ENCODE data around the gene ELMO1.

ELMO1 gene

DNA sequence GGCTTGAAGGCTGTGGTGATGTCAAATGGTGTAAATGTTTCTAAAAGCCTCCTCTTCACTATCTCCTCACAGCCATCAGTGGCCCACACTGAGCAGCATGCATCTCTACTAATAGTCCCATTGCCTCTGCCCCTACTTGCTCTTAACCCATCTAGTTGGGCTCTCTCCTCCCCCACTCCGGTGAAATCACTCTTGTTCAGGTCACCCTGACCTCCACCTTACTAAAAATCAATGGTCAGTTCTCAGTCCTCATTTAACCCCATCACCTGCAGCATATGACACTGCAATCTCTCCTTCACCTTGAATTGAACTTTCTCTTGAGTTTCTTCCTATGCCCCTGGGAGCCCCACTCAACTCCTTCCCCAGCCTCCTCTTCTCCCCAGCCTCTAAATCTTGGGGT, 369.2 kb downstream of the ELMO1 start:
- DNase-seq (ENCODE audit: extremely low read depth in 1 of 2, low read depth in 1 of 2), result no peak

DNA sequence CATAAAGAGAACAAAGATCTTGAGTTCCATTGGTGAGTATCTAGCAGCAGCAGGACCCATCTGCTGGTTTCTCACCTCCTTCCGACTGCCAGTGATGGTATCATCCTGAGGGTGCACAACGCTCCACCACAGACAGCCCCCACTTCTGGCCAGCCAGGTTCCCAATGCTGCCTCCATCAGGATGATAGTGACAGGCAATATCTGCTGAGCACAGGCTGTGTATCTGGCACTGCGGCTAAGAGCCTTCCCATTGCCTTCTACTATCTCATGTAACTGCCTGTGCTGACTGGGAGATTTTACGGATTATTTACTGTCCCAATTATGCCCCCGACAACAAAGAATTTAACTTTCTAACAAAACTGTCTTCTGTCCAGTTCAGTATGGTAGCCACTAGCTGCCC, 372.0 kb downstream of the ELMO1 start:
- no peak for DNase-seq (ENCODE audit: extremely low read depth in 1 of 2, low read depth in 1 of 2)

DNA sequence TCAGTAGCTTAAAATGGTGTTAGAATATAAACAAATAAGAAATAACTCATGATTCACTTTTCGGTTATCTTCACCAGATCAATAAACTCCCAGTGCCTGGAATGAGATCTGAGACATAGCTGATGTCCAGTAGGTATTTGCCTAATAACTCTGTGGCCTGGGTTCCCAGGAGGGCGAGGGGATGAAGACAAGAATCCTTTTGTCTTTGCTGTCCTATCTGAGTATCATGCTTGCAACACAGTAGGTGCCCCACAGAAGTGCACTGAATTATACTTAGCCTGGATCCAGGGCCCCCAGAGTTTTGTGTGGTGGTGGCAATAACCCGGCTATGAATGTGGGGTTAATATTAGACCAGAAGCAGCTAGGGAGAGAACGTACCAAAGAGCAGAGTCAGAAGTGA, 374.3 kb downstream of the ELMO1 start:
- DNase-seq (ENCODE audit: extremely low read depth in 1 of 2, low read depth in 1 of 2), result no peak

DNA sequence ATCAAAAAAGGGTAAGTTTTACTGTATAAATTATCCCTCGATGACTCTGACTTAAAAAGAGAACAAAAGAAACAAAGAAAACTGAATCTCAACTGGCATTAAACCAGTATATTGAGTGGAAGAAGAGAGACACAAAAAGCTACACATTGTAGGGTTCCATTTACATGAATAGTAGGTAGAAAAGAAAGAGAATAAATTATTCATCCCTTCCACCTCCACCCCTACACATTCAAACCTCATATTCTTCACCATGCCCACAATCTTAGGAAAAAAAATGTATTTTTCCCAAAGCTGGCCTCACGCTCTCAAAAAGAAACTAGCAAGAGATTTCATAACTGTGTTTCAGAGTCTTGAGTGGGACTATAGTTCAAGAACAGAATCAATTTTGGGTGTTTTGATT, 377.5 kb downstream of the ELMO1 start:
- no peak for DNase-seq (ENCODE audit: extremely low read depth in 1 of 2, low read depth in 1 of 2)

DNA sequence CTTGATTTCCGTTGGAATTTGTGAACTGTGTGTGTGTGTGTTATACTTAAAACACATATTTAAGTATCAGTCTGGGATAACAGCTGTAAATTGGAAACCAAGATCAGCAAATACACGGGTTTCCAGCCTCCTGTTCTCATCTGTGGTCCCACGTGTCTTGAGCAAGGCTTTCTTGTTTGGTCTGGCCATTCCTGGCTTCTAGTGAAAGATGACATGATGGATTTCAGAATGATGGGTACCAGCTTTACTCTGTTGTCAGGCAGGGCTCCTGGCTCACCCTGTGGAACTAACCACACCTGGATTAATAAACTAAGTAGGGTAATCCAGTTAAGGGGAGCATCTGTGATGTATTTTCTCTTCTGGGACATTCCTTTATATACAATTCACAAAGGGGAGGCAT, 378.2 kb downstream of the ELMO1 start:
- DNase-seq (ENCODE audit: extremely low read depth in 1 of 2, low read depth in 1 of 2), result no peak

DNA sequence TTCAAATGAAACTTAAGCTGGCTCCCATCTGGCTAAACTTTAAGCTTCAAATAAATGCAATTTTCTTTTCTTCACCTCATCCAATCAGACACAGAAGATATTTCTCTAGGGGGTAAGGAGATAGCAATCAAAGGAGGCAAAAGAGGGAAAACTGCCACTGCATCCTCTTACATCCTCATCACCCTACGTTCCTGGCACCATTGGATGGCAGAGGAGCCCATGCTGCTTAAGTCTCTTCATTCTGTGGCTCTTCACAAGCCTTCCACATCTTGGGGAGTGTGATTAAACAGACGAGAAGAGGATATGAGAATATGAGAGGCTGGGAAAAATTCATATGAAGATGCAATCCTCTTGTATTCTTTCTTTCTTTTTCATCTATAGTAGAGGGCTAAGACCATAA, 378.6 kb downstream of the ELMO1 start:
- DNase-seq (ENCODE audit: extremely low read depth in 1 of 2, low read depth in 1 of 2), result no peak

DNA sequence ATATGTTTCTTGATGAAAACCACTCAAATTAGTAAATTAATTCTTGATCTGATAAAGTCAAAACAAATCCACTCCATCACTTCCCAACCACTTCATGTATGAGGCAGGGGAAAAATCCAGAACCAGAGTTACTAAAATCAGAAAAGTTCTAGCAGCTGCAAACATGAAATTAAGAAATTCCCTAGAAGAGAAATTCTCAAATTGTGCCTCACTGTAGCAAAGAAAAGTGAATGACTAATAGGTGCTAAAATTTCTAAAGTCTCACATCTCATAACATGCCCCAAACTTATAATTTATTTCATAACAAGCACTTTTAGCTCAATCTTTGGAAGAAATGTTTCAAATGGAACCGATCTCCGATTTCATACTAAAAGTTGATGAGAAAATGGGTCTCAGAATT, 379.3 kb downstream of the ELMO1 start:
- no peak for DNase-seq (ENCODE audit: extremely low read depth in 1 of 2, low read depth in 1 of 2)

DNA sequence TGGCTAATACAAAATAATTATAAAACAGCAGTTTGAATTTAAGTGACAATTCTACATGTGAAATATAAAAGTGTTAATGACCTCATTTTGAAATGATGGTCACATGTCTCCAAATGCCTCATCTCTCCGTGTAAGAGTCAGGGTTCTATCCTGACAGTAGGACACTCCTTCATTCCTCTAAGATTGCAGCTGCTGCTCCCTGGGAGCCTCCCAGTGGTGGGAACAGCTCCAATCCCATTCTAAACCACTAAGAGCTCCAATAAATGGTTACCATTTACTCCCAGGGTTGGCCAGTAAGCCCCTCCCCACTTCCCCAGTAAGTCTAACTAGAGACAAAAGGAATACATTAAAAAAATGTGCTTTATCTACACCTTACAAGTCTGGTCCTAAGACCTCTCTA, 379.8 kb downstream of the ELMO1 start:
- no peak for DNase-seq (ENCODE audit: extremely low read depth in 1 of 2, low read depth in 1 of 2)

DNA sequence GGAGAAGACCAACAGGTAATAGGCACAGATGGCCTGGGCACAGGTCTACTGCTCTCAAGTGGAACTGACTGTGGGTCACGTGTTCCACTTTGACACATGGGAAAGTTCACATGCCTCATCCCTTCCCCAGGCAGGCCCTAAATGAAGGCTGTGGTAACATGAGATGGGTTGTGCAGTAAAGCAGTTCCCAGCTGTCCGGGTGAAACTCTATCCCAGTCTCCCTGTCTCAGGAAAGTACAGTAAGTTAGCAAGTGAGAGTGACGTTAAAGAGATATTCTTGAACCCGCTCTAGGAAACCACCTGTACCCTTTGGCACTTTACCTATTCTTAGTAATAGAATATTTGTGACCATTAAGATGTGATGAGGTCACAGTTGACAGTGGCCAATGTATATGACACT, 380.6 kb downstream of the ELMO1 start:
- no peak for DNase-seq (ENCODE audit: extremely low read depth in 1 of 2, low read depth in 1 of 2)

DNA sequence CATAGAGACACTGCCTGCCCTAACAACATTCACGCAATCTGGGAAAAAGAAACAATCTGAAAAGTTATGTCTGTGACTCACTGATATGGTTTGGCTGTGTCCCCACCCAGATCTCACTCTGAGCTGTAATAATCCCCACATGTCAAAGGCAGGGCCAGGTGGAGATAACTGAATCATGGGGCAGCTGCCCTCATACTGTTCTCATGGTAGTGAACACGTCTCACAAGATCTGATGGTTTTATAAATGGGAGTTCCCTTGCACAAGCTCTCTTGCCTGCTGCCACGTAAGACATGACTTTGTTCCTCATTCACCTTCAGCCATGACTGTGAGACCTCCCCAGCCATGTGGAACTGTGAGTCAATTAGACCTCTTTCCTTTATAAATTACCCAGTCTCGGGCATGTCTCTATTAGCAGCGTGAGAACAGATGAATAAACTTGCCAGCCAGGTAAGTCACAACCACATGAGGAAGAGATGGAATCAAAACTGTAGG, 382.8 kb downstream of the ELMO1 start:
- no peak for DNase-seq (ENCODE audit: extremely low read depth in 1 of 2, low read depth in 1 of 2)

DNA sequence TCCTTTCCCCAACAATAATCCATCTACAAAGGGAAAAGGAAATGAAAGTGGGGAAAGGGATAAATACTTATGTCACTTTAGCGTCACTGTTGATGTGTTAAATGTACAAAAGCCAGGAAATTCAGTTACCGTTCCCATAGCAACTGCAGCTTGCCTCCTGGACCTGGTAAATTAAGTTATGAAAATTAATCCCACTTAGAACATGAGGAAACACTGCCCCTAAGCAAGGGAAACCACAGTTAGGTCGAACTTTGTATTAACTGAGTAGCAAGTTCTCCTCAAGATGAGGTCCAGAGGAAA, 386.2 kb downstream of the ELMO1 start:
- no peak for DNase-seq (ENCODE audit: extremely low read depth in 1 of 2, low read depth in 1 of 2)

DNA sequence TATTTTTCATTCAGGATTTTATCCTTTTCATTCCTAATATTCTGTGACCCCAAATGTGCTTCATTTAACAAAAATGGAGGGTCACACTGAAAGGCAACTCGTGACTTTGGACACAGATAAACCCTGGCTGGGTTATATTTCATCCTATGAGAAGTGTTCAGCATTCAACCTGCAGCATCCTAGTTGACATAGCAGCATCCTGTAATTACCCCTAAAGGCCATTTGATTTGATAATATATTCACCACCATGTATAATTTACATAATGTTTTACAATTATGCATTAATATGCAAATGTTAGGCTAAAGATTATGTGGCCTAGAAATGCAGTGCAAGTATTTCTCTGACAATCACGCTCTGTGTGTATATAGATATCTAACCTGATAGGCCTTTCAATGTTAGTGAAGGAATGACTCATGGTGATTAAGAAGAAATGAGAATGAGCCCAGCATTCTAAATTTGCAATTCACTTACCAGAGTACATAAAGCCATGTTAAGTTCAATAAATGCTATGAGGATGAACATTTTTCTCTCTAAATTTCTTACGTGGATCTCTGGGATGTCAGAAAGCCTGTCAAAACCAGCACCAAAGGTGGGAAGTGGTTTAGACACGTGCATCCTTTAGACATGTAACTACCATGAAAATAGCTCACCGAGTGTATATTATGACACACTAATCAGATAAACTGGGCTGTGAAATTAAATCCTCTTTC, 386.7 kb downstream of the ELMO1 start:
- DNase-seq (ENCODE audit: extremely low read depth in 1 of 2, low read depth in 1 of 2), result no peak

DNA sequence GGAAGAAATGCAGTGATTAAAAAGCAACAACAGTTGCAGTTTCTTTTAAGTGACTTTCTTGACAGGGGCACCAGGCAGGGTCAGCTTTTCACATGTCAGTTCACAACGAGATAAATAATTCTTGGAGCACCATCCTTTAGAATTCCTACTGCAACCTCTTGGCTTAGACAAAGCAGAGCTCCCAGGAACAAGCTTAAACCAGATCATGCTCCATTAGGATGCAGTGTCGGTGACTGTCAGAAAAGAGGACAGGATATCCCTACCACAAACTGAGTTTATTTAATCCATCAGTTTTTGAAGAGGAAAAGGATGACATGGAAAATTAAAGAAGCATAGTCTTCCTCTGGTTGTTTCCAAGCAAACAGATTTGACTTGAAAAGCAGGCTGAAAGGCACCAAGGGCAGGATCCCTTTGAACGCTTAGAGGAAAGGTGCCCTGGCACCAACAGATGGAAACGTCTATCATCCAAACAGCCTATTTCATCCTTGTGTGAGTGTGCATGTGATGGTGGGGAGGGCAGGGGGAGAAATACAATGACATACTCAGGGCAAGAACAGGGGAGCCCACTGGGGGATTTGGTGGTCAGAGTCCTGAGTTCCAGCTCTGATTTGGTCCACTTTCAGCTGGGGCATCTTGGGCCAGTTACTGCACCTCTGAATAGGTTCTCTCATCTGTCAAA, 392.3 kb downstream of the ELMO1 start:
- no peak for DNase-seq (ENCODE audit: extremely low read depth in 1 of 2, low read depth in 1 of 2)

DNA sequence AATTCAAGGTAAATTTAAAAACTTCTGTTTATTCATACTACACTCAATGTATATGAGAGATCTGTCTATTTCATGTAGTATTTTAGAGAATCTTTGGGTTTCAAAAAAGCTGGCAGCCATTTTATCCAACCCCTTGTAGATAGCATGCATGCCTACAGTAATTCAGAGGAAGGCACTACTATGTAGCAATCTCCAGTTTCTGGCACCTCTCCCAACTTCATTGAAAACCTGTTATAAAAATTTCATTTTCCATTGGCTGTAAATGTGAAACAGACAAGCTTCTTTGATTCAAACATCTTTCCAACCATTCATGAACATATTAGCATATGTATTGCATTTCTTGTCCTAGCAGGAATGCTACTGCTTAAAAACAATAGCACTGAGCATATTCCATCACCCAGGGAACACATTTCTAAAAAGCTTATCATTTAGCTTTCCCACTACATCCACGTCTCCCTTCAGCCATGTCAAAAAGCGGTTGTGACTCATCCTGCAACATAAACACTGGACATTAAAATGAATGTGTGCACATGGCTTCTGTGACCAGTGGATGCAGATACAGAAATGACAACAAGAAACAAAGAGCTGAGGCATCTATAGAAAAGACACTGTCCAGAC, 393.9 kb downstream of the ELMO1 start:
- DNase-seq (ENCODE audit: extremely low read depth in 1 of 2, low read depth in 1 of 2), result no peak

DNA sequence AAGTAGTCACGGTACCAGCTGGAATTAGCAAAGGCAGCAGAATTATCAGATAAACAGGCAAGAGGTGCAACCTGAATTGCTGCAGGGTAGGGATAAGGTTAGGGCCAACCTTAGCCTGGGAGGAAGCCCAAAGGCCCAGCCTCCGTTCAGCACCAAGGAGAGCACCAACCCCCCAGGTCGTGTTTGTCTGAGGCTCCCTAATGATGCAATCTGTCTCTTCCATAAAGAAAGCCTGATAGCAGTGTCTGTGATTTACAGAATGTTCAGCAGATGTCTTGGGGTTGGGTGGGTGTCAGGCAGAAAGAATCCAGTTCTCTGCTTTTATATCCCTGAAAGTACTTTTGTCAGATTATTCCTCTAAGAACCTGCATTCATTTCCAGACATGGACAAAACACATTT, 396.0 kb downstream of the ELMO1 start:
- DNase-seq (ENCODE audit: extremely low read depth in 1 of 2, low read depth in 1 of 2), result no peak

DNA sequence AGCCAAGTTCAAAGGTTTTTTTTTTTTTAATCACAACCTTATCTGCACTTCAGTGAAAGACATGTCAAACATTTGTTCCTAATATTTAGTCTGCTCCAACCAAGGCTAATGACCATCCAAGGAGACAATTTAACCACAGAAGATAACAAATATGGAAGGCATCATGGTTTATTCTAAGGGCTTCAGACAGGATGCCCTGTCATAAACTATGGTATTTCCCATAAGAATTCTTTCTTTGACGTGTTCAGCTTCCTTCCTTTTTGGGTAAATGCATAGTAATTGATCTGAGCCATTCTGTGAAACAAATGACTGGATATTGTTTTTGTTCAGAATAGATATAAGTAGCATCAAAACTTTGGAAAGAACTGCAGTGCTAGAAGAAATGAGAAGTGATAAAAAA, 397.9 kb downstream of the ELMO1 start:
- DNase-seq (ENCODE audit: extremely low read depth in 1 of 2, low read depth in 1 of 2), result no peak

DNA sequence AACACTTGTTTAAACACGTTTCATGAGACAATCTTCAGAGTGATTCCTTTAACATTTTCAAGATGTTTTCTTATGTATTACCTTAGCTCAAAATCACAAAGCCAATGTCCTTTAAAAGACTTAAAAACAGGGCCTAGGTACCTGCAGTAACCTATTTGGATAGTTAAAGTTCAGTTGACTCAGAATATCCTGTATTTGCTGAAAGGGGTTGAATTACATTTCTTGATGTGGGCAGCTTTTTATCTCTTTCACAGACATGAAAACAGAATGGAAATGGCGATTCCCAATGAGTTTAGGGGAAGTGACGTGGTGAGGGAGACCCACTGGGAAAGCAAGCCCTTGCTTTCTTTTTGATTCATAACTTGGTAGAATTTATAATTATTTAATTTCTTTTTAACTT, 400.0 kb downstream of the ELMO1 start:
- DNase-seq (ENCODE audit: extremely low read depth in 1 of 2, low read depth in 1 of 2), result no peak

DNA sequence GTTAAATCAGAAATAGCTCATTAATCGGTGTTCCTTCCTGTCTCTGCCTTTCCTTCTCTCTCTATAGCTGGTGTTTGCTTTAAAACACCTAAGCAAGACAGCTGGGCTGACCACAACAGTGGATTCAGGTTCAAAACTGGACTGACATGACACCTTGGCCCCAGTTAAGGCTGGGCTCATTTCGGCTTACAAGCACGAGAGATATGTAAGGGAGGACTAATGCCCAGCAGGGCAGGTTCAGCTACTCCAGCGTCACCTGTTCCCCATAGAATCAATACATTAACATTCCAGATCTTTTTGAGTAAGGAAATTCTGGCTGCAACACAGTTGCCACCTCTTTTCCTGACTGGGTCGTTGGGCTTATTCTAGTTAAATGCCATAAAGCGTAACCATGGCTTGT, 401.4 kb downstream of the ELMO1 start:
- DNase-seq (ENCODE audit: extremely low read depth in 1 of 2, low read depth in 1 of 2), result no peak

DNA sequence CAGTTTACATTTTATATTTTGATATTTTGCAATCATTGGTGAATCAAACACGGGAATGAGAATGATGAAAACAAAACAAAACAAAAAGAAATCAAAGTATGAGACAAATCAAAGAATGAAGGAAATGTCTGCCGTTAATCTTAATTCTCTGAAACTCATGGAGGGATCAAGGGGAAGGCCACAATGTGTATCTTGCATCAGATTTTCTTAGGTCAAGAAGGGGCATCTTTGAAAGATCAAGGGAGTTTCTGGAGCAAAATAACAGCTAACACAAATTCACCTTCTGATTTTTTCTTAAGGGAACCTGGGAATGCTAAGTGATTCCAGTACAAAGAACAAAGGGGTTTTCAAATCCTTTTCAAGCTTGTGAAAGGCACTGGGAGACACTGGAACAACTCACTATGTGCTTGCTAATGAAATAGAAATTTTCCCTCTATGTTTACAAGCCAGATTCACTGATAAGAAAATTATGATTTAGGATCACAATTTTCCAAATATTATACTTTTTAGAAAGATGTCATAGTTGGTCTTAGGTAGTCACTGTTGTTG, 402.1 kb downstream of the ELMO1 start:
- no peak for DNase-seq (ENCODE audit: extremely low read depth in 1 of 2, low read depth in 1 of 2)

DNA sequence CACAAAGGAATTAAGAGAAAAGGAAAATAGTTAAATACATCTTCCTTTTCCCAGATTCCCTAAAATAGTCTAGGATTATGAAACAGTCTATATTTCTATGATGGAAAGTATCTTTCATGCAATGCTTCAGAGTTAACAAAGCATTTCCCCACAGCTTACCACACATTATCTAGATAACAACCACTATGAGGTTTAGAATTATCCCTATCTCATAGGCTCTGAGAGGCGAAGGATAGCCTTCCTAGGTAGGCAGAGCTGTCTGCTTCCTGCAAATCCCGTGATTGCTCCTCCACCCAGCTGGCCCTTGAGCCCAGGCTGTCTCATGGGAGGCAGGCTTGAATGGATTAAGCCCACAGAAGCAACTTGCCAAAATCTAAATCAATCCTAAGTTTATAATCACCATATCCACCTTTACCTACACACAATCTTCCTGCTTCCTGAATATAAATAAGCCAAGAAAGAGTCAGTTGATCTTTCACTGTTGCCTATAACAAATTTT, 402.9 kb downstream of the ELMO1 start:
- no peak for DNase-seq (ENCODE audit: extremely low read depth in 1 of 2, low read depth in 1 of 2)

DNA sequence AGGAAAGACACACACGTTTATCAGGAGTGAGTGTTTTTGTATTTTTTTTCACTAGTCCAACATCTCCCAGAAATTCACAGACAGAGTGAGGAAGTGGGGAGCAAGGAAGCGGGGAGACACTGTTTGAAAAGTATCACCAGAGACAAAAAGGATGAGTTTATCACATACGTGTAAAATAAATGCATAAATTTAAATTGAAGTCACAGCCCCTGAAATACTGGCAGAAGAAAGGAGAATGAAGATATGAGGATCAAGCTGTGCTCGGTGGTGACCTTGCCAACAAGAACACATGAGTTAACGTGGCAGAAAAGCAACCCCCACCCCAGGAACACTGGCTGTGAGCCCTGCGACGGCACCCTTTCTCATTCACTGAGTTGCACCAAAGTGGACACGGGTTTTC, 407.2 kb downstream of the ELMO1 start:
- no peak for DNase-seq (ENCODE audit: extremely low read depth in 1 of 2, low read depth in 1 of 2)

DNA sequence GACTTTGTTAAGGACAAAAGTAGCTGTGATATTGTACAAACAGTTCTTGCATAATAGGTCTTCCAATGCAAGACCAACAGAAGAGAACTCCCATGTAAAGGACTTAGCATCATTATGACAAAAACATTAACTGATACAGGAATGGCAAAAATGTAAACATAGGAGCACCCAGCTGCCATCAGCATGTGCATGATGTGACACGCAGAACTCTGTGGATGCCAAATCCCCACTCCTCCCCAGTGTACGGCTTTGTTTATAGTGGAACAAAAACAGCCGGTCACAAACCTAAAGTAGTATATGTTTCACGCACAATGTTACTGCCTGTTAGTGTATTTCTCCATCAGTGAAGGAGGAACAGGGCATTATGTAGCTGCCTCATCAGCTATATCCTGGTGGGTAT, 408.3 kb downstream of the ELMO1 start:
- no peak for DNase-seq (ENCODE audit: extremely low read depth in 1 of 2, low read depth in 1 of 2)

Measured in activated CD8-positive, alpha-beta memory T cell treated with anti-CD3 and anti-CD28 coated beads for 1 hour (primary cell).